GM23338 (cell line): ENCODE results near the gene LMF1. TPM values are rescaled to one million over a fixed set of nuclear protein-coding genes. Genes with fewer than 3 reads are reported as not detected.

Experiments used
- ATAC-seq: fragments of 200-7000 bp; cut with Tn5 transposase; 3 replicates; pipeline ENCODE4 v1.9.1; 2020
- DNase-seq: peaks from one replicate; pipeline ENCODE4 v3.0.0-alpha.2; 2015; ENCODE audit warnings: low spot score
- H2AFZ ChIP-seq: fragments of 200-600 bp; sonication (generic); 2 replicates; pipeline ENCODE4 v1.8.0; 2016; ENCODE audit warnings: antibody characterized with exemption, mild to moderate bottlenecking, moderate library complexity
- H3F3A ChIP-seq: fragments of 200-600 bp; sonication (generic); replicated peaks from 2 replicates; pipeline ENCODE4 v1.8.0; 2017; ENCODE audit warnings: antibody characterized with exemption, mixed run types, low read depth
- H3K27ac ChIP-seq: fragments of 200-600 bp; sonication (generic); 2 replicates; pipeline ENCODE4 v1.6.1; 2016; ENCODE audit warnings: low read depth
- H3K27me3 ChIP-seq: fragments of 200-600 bp; sonication (generic); 2 replicates; pipeline ENCODE4 v1.8.0; 2016; ENCODE audit warnings: mild to moderate bottlenecking, mixed run types, moderate library complexity; ENCODE audit not compliant: insufficient read depth
- H3K36me3 ChIP-seq: fragments of 200-600 bp; sonication (generic); 2 replicates; pipeline ENCODE4 v1.8.0; 2016; ENCODE audit warnings: mild to moderate bottlenecking; ENCODE audit not compliant: insufficient read depth
- H3K4me1 ChIP-seq: fragments of 200-600 bp; sonication (generic); 2 replicates; pipeline ENCODE4 v1.8.0; 2016; ENCODE audit warnings: mild to moderate bottlenecking, moderate library complexity; ENCODE audit not compliant: insufficient read depth
- H3K4me2 ChIP-seq: fragments of 200-600 bp; sonication (generic); 2 replicates; pipeline ENCODE4 v1.7.1; 2017; ENCODE audit warnings: mixed run types
- H3K4me3 ChIP-seq: fragments of 200-600 bp; sonication (generic); 2 replicates; pipeline ENCODE4 v1.6.1; 2016; ENCODE audit warnings: mixed run types
- H3K79me2 ChIP-seq: fragments of 200-600 bp; sonication (generic); replicated peaks from 2 replicates; pipeline ENCODE4 v1.8.0; 2017; ENCODE audit warnings: mild to moderate bottlenecking; ENCODE audit not compliant: insufficient read depth
- H3K9me2 ChIP-seq: fragments of 200-600 bp; sonication (generic); 2 replicates; pipeline ENCODE4 v1.8.0; 2017; ENCODE audit not compliant: insufficient read depth
- H4K20me1 ChIP-seq: fragments of 200-600 bp; sonication (generic); replicated peaks from 2 replicates; pipeline ENCODE4 v1.8.0; 2017; ENCODE audit warnings: mild to moderate bottlenecking; ENCODE audit not compliant: insufficient read depth
- H3K27ac Mint-ChIP-seq: 2 replicates; pipeline ENCODE4 v1.8.0; 2020; ENCODE audit warnings: inconsistent platforms, mild to moderate bottlenecking, moderate library complexity, mixed read lengths
- H3K27me3 Mint-ChIP-seq: 3 replicates; pipeline ENCODE4 v1.8.0; 2022; ENCODE audit warnings: low read depth, mild to moderate bottlenecking, moderate library complexity, mixed read lengths, inconsistent platforms; ENCODE audit not compliant: insufficient read depth, poor library complexity
- H3K36me3 Mint-ChIP-seq: 3 replicates; pipeline ENCODE4 v1.8.0; 2021; ENCODE audit warnings: low read depth, mild to moderate bottlenecking, inconsistent platforms, moderate library complexity, mixed read lengths
- H3K4me1 Mint-ChIP-seq: 3 replicates; pipeline ENCODE4 v1.8.0; 2020; ENCODE audit warnings: mild to moderate bottlenecking, inconsistent platforms, mixed read lengths
- H3K4me3 Mint-ChIP-seq: 3 replicates; pipeline ENCODE4 v1.8.0; 2021; ENCODE audit warnings: moderate library complexity, mild to moderate bottlenecking, inconsistent platforms, mixed read lengths
- H3K9me3 Mint-ChIP-seq: 3 replicates; pipeline ENCODE4 v1.8.0; 2020; ENCODE audit warnings: moderate library complexity, mild to moderate bottlenecking, inconsistent platforms, mixed read lengths
- CREB1 ChIP-seq: fragments of 250-450 bp; sonication (Bioruptor Pico); IDR thresholded peaks from 2 replicates; pipeline ENCODE4 v1.5.0; 2020; ENCODE audit warnings: low read depth, mild to moderate bottlenecking, moderate library complexity
- ETS1 ChIP-seq: IDR thresholded peaks from 2 replicates; pipeline ENCODE4 v1.6.1; 2016; ENCODE audit warnings: antibody characterized with exemption
- EZH2 ChIP-seq: fragments of 200-600 bp; sonication (generic); IDR thresholded peaks from one replicate; pipeline ENCODE4 v1.8.0; 2017; ENCODE audit warnings: antibody characterized with exemption, mild to moderate bottlenecking, low read depth; ENCODE audit not compliant: unreplicated experiment
- EZH2phosphoT487 ChIP-seq: fragments of 200-600 bp; sonication (generic); IDR thresholded peaks from one replicate; pipeline ENCODE4 v1.8.1; 2018; ENCODE audit warnings: antibody characterized with exemption; ENCODE audit not compliant: unreplicated experiment
- JUNB ChIP-seq: IDR thresholded peaks from one replicate; pipeline ENCODE4 v1.6.1; 2016; ENCODE audit warnings: antibody characterized with exemption; ENCODE audit not compliant: unreplicated experiment
- NANOG ChIP-seq: IDR thresholded peaks from 2 replicates; pipeline ENCODE4 v1.6.1; 2016; ENCODE audit warnings: antibody characterized with exemption, borderline replicate concordance
- POLR2AphosphoS5 ChIP-seq: IDR thresholded peaks from 2 replicates; pipeline ENCODE4 v1.6.1; 2016; ENCODE audit warnings: antibody characterized with exemption, low read depth
- REST ChIP-seq: IDR thresholded peaks from one replicate; pipeline ENCODE4 v1.6.1; 2018; ENCODE audit warnings: antibody characterized with exemption; ENCODE audit not compliant: unreplicated experiment
- STAT1 ChIP-seq: IDR thresholded peaks from one replicate; pipeline ENCODE4 v1.6.1; 2016; ENCODE audit warnings: antibody characterized with exemption; ENCODE audit not compliant: unreplicated experiment
- ZNF114 ChIP-seq: fragments of 250-450 bp; sonication (Bioruptor Pico); IDR thresholded peaks from 2 replicates; pipeline ENCODE4 v1.5.0; 2020; ENCODE audit warnings: mild to moderate bottlenecking, moderate library complexity
- ZNF331 ChIP-seq: fragments of 250-450 bp; sonication (Bioruptor Pico); IDR thresholded peaks from 2 replicates; pipeline ENCODE4 v1.5.0; 2020; ENCODE audit warnings: low read depth, mild to moderate bottlenecking, moderate library complexity
- ZNF462 ChIP-seq: fragments of 250-450 bp; sonication (Bioruptor Pico); IDR thresholded peaks from 2 replicates; pipeline ENCODE4 v1.5.0; 2020; ENCODE audit warnings: mild to moderate bottlenecking, moderate library complexity
- polyA plus RNA-seq: library from polyadenylated mRNA; unstranded; fragments of >200 nt; fragmentation: Nextera tagmentation; extraction: Ambion mirVana; gene quantifications from 2 replicates; pipeline ENCODE4 v1.2.1, GENCODE V29; 2016
- total RNA-seq: library from RNA; depleted of rRNA; stranded (reverse); fragments of >200 nt; shearing (Covaris generic); gene quantifications from 2 replicates; pipeline ENCODE4 v1.2.3, GENCODE V29; 2014
- TF ChIP-seq, protein P1 (sequence below), 2 experiments: fragments of 200-600 bp in 1 of 2; sonication (generic) in 1 of 2; conservative IDR thresholded peaks; 2 replicates each; pipeline versions ENCODE4 v1.5.1 to v1.6.1; 2016 to 2017; ENCODE audit warnings: antibody characterized with exemption in 2 of 2, low read depth in 2 of 2, mild to moderate bottlenecking in 2 of 2, moderate library complexity in 1 of 2

The LMF1 gene
- total and polyA plus RNA-seq, 2 experiments from 2014 or later = 4.2 to 10.1 TPM

- no peak overlapping the region for H3K4me3 Mint-ChIP-seq
- Histone ChIP-seq H4K20me1 (no peaks in the 10 kb centered on the region), H3F3A (peaks cover 4% of the 10 kb centered on the region; the same call in 1 of the 2 replicates), H3K27me3 (no peaks in the 10 kb centered on the region; the same call in 1 of the 2 replicates), H3K4me1 (no peaks in the 10 kb centered on the region), H3K9me2 (no peaks in the 10 kb centered on the region), H2AFZ (no peak overlapping the region), H3K4me2 (no peak overlapping the region), H3K4me3 (no peak overlapping the region), H3K36me3 (no peaks in the 10 kb centered on the region), H3K27ac (no peak overlapping the region), H3K79me2 (no peaks in the 10 kb centered on the region)
- H3K4me1 Mint-ChIP-seq = peaks cover 2% of the 10 kb centered on the region
- ATAC-seq (no peak), DNase-seq (no peak)
- no peak overlapping the region for H3K27ac Mint-ChIP-seq
- peaks cover 6% of the 10 kb centered on the region for H3K27me3 Mint-ChIP-seq
- H3K9me3 Mint-ChIP-seq = no peaks in the 10 kb centered on the region
- no peaks in the 10 kb centered on the region for H3K36me3 Mint-ChIP-seq
- TF ChIP-seq NANOG = no peak
- TF ChIP-seq ETS1 = no peak
- no peak for TF ChIP-seq EZH2phosphoT487
- no peak for TF ChIP-seq POLR2AphosphoS5
- no peak for TF ChIP-seq CREB1
- no peak for TF ChIP-seq EZH2
- no peak for TF ChIP-seq ZNF331 (CRISPR knock-in tag)
- TF ChIP-seq STAT1 = no peak
- TF ChIP-seq, protein P1, sequence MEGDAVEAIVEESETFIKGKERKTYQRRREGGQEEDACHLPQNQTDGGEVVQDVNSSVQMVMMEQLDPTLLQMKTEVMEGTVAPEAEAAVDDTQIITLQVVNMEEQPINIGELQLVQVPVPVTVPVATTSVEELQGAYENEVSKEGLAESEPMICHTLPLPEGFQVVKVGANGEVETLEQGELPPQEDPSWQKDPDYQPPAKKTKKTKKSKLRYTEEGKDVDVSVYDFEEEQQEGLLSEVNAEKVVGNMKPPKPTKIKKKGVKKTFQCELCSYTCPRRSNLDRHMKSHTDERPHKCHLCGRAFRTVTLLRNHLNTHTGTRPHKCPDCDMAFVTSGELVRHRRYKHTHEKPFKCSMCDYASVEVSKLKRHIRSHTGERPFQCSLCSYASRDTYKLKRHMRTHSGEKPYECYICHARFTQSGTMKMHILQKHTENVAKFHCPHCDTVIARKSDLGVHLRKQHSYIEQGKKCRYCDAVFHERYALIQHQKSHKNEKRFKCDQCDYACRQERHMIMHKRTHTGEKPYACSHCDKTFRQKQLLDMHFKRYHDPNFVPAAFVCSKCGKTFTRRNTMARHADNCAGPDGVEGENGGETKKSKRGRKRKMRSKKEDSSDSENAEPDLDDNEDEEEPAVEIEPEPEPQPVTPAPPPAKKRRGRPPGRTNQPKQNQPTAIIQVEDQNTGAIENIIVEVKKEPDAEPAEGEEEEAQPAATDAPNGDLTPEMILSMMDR (conservative IDR thresholded peaks at IDR 0.05; ENCODE audit: low read depth in 2 of 2) = no peak
- TF ChIP-seq JUNB = no peak
- no peak for TF ChIP-seq REST
- TF ChIP-seq ZNF114 (CRISPR knock-in tag) = no peak
- no peak for TF ChIP-seq ZNF462 (CRISPR knock-in tag)
These were observed 153.5 kb downstream of the LMF1 start for GRCh38 chr16:817001-817906.
